Liver (tissue), 9 donors: ENCODE results near the gene SDF4. TPM values are rescaled to one million over a fixed set of nuclear protein-coding genes. Genes with fewer than 3 reads are reported as not detected.

ENCODE experiments used
- DNase-seq: peaks from one replicate; pipeline ENCODE4 v3.0.0-alpha.2; 2017; ENCODE audit warnings: low spot score
- H3K27ac ChIP-seq, 2 donors: one replicate each; pipeline ENCODE4 v1.7.0; 2013; ENCODE audit warnings: inconsistent platforms in 2 of 2, low read length in 2 of 2, control low read depth in 1 of 2, low read depth in 1 of 2, mild to moderate bottlenecking in 1 of 2
- H3K27me3 ChIP-seq, 4 donors: one replicate each; pipeline versions ENCODE4 v1.6.1 to v1.7.0; 2013; ENCODE audit warnings: low read length in 3 of 4, inconsistent platforms in 1 of 4, mild to moderate bottlenecking in 1 of 4, moderate library complexity in 1 of 4; ENCODE audit not compliant: control insufficient read depth in 4 of 4, insufficient read depth in 4 of 4
- H3K36me3 ChIP-seq, 4 donors: one replicate each; pipeline versions ENCODE4 v1.6.1 to v1.7.0; 2013; ENCODE audit warnings: low read length in 3 of 4, mild to moderate bottlenecking in 3 of 4, low read depth in 1 of 4, moderate library complexity in 1 of 4; ENCODE audit not compliant: control insufficient read depth in 4 of 4, insufficient read depth in 3 of 4
- H3K4me1 ChIP-seq, 4 donors: one replicate each; pipeline versions ENCODE4 v1.6.1 to v1.7.0; 2013; ENCODE audit warnings: low read length in 3 of 4, mild to moderate bottlenecking in 3 of 4, moderate library complexity in 1 of 4; ENCODE audit not compliant: control insufficient read depth in 4 of 4, insufficient read depth in 4 of 4
- H3K4me3 ChIP-seq, 3 donors: one replicate each; pipeline versions ENCODE4 v1.6.1 to v1.7.0; 2013; ENCODE audit warnings: low read length in 3 of 3, control low read depth in 1 of 3, low read depth in 1 of 3, mild to moderate bottlenecking in 1 of 3
- H3K9ac ChIP-seq, 2 donors: one replicate each; pipeline ENCODE4 v1.7.0; 2013; ENCODE audit warnings: low read length in 2 of 2, mild to moderate bottlenecking in 2 of 2, moderate library complexity in 2 of 2, control low read depth in 1 of 2, low read depth in 1 of 2
- H3K9me3 ChIP-seq, 4 donors: one replicate each; pipeline versions ENCODE4 v1.6.1 to v1.7.0; 2013; ENCODE audit warnings: low read length in 3 of 4; ENCODE audit not compliant: control insufficient read depth in 4 of 4
- CTCF ChIP-seq: fragments of 150-350 bp; IDR thresholded peaks from 2 replicates; pipeline ENCODE4 v1.5.1; 2017; ENCODE audit warnings: improper control_type of control experiment, low read depth, low read length; ENCODE audit not compliant: missing input control
- EGR1 ChIP-seq, 2 donors: IDR thresholded peaks; 2 replicates each; pipeline ENCODE4 v1.6.1; 2016 to 2018; ENCODE audit warnings: antibody characterized with exemption in 2 of 2, low read depth in 2 of 2
- FOXA1 ChIP-seq: IDR thresholded peaks from 2 replicates; pipeline ENCODE4 v1.6.1; 2016; ENCODE audit warnings: antibody characterized with exemption
- FOXA2 ChIP-seq: IDR thresholded peaks from 2 replicates; pipeline ENCODE4 v1.6.1; 2016; ENCODE audit warnings: antibody characterized with exemption
- GABPA ChIP-seq, 2 donors: IDR thresholded peaks in 1 of 2; conservative IDR thresholded peaks in 1 of 2; 2 replicates each; pipeline ENCODE4 v1.6.1; 2016; ENCODE audit warnings: antibody characterized with exemption in 2 of 2, mild to moderate bottlenecking in 1 of 2, moderate library complexity in 1 of 2
- HNF4A ChIP-seq, 2 donors: conservative IDR thresholded peaks; 2 replicates each; pipeline ENCODE4 v1.6.1; 2016; ENCODE audit warnings: antibody characterized with exemption in 2 of 2, mild to moderate bottlenecking in 2 of 2
- HNF4G ChIP-seq: IDR thresholded peaks from 2 replicates; pipeline ENCODE4 v1.6.1; 2016; ENCODE audit warnings: antibody characterized with exemption
- JUND ChIP-seq, 2 donors: IDR thresholded peaks; 2 replicates each; pipeline ENCODE4 v1.6.1; 2016; ENCODE audit warnings: antibody characterized with exemption in 2 of 2
- NR2F2 ChIP-seq: IDR thresholded peaks from 2 replicates; pipeline ENCODE4 v1.6.1; 2016; ENCODE audit warnings: antibody characterized with exemption
- REST ChIP-seq: IDR thresholded peaks from 2 replicates; pipeline ENCODE4 v1.6.1; 2016; ENCODE audit warnings: antibody characterized with exemption, mild to moderate bottlenecking
- RXRA ChIP-seq, 2 donors: IDR thresholded peaks; 2 replicates each; pipeline ENCODE4 v1.6.1; 2017 to 2018; ENCODE audit warnings: antibody characterized with exemption in 2 of 2, mild to moderate bottlenecking in 1 of 2
- SP1 ChIP-seq: IDR thresholded peaks from 2 replicates; pipeline ENCODE4 v1.6.1; 2018; ENCODE audit warnings: antibody characterized with exemption, mild to moderate bottlenecking
- TAF1 ChIP-seq: conservative IDR thresholded peaks from 2 replicates; pipeline ENCODE4 v1.6.1; 2016; ENCODE audit warnings: antibody characterized with exemption, mild to moderate bottlenecking
- YY1 ChIP-seq: IDR thresholded peaks from 2 replicates; pipeline ENCODE4 v1.6.1; 2016; ENCODE audit warnings: antibody characterized with exemption, mild to moderate bottlenecking
- ZBTB33 ChIP-seq: IDR thresholded peaks from 2 replicates; pipeline ENCODE4 v1.6.1; 2016; ENCODE audit warnings: antibody characterized with exemption
- WGBS: extraction: QIAGEN DNeasy Blood & Tissue Kit; methylation state at CpG from one replicate; pipeline ENCODE4 v1.1.7; 2013; 5-methylcytosine and 5-hydroxymethylcytosine counted together
- polyA plus RNA-seq, 2 donors: library from polyadenylated mRNA; stranded (reverse) in 1 of 2; unstranded in 1 of 2; fragments of 200-250 nt in 1 of 2; fragments of >200 nt in 1 of 2; fragmentation: Nextera tagmentation in 1 of 2; extraction: Ambion mirVana in 1 of 2; gene quantifications; one replicate each; pipeline versions ENCODE4 v1.2.1 to v1.2.3, GENCODE V29; 2013 to 2015
- total RNA-seq, 2 donors: library from RNA; depleted of rRNA; stranded (reverse); fragments of >200 nt; gene quantifications; one replicate each; pipeline ENCODE4 v1.2.3, GENCODE V29; 2014
- donor health status: healthy.
- donor health status: healthy.
- donor health status: healthy.
- donor health status: healthy.
- donor health status: healthy.

SDF4 gene
- total and polyA plus RNA-seq, 4 donors = 48.7 to 180 (median 75.9) TPM

GRCh38 chr1:1274931-1275431 lies 43.2 kb upstream of the SDF4 start:
- 94% methylated on average over 15 of the region's 15 CpGs for WGBS
- Histone ChIP-seq H3K4me1 (peaks cover 13 to 39% (median 32%) of the 10 kb centered on the region in 4 donors), H3K4me3 (no peak overlapping the region), H3K27me3 (no peaks in the 10 kb centered on the region), H3K27ac (no peak overlapping the region), H3K9ac (no peak overlapping the region), H3K9me3 (no peaks in the 10 kb centered on the region), H3K36me3 (peaks cover 0 to 2% (median 0%) of the 10 kb centered on the region in 4 donors)
- DNase-seq = no peak
- TF ChIP-seq RXRA (IDR thresholded peaks at IDR 0.05) (no peak), YY1 (no peak), FOXA2 (no peak), CTCF (no peak), FOXA1 (no peak), HNF4G (no peak), TAF1 (no peak)

GRCh38 chr1:1274299-1274930 lies 42.6 kb upstream of the SDF4 start:
- Histone ChIP-seq H3K4me3 (peak overlapping the region; percentile 54 to 94 (median 68)), H3K36me3 (peaks cover 0 to 2% (median 0%) of the 10 kb centered on the region in 4 donors), H3K4me1 (peaks cover 13 to 39% (median 32%) of the 10 kb centered on the region in 4 donors), H3K9me3 (no peaks in the 10 kb centered on the region), H3K27ac (peak overlapping the region in 1 of 2 donors; percentile 69), H3K27me3 (no peaks in the 10 kb centered on the region), H3K9ac (peak overlapping the region in 1 of 2 donors; percentile 81)
- DNase-seq = no peak
- 24% methylated on average over 31 of the region's 31 CpGs for WGBS
- TF ChIP-seq REST = no peak
- TF ChIP-seq HNF4A (conservative IDR thresholded peaks at IDR 0.05) = no peak
- TF ChIP-seq HNF4G = no peak
- TF ChIP-seq JUND (IDR thresholded peaks at IDR 0.05) = no peak
- no peak for TF ChIP-seq GABPA (IDR thresholded peaks at IDR 0.05 in 1 of 2, conservative IDR thresholded peaks at IDR 0.05 in 1 of 2)
- no peak for TF ChIP-seq RXRA (IDR thresholded peaks at IDR 0.05)
- TF ChIP-seq SP1 = no peak
- TF ChIP-seq EGR1 (IDR thresholded peaks at IDR 0.05; ENCODE audit: low read depth in 2 of 2) = no peak
- no peak for TF ChIP-seq TAF1
- no peak for TF ChIP-seq ZBTB33
- no peak for TF ChIP-seq FOXA2
- no peak for TF ChIP-seq NR2F2
